NK-92 treated with Interleukin-12 subunit alpha and Interleukin-12 subunit beta, amount 100 ng/mL, for 24 hours (cell line): ENCODE results near the gene PIK3R3.
"Not testable (repeated sequence)": the region's sequence is repeated elsewhere in the genome, so short reads cannot be mapped to it uniquely, and the experiment has no call there.

ENCODE experiments used
- DNase-seq: peaks from one replicate; lab custom pipeline; 2025; lab: John Stamatoyannopoulos, UW

Gene PIK3R3

GRCh38 chr1:46065405-46065804 lies 67.0 kb downstream of the PIK3R3 start:
- no peak for DNase-seq

DNA sequence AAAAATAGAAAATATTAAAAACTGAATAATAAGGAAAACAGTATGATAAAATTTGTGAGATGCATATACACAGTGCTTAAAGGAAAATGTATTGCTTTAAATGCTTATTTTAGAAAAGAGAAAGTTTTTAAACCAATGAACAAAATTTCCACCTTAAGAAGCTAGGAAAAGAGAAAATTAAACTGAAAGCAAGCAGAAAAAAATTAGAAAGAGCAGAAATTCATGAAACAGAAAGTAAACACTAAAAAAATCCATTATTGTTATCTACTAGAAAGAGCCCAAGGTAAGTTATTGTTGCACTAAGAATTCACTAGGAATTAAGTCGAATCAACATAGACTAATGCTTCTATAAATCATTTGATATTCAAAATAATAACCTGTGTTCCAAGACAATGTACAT lies 67.7 kb downstream of the PIK3R3 start:
- DNase-seq = no peak

- DNase-seq = peak; percentile 6
These were observed 69.6 kb downstream of the PIK3R3 start for GRCh38 chr1:46062651-46063319.

DNA sequence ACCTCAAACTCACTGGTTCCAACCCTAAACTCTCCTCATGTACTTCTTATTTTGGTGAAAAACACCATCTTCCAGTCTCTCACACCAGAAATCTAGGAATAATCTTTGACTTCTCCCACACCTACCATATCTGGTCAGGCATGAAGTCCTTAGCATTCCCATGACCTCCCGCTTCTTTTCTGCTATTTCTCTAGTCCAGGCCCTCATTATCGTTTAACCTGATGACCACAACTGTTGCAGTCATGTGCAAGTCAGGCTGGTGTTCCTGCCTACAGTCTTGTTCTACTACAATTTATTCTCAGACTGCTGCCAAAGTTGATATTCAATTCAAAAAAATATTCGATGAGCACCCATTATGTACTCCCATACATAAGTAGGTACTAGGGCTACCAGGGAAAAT lies 71.3 kb downstream of the PIK3R3 start:
- no peak for DNase-seq

- no peak for DNase-seq
These were observed 73.5 kb downstream of the PIK3R3 start for GRCh38 chr1:46058936-46059335.

GRCh38 chr1:46057781-46058180 lies 74.6 kb downstream of the PIK3R3 start:
- DNase-seq = no peak

DNA sequence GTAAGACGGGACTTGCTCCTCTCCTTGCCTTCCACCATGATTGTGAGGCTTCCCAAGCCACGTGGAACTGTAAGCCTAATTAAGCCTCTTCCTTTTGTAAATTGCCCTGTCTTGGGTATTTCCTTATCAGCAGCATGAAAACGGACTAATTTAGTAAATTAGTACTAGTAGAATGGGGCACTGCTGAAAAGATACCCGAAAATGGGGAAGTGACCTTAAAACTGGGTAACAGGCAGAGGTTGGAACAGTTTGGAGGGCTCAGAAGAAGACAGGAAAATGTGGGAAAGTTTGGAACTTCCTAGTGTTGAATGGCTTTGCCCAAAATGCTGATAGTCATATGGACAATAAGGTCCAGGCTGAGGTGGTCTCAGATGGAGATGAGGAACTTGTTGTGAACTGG lies 75.2 kb downstream of the PIK3R3 start:
- DNase-seq = not testable (repeated sequence)

GRCh38 chr1:46056325-46056724 lies 76.1 kb downstream of the PIK3R3 start:
- no peak for DNase-seq

GRCh38 chr1:46053734-46054133 lies 78.7 kb downstream of the PIK3R3 start:
- no peak for DNase-seq

DNA sequence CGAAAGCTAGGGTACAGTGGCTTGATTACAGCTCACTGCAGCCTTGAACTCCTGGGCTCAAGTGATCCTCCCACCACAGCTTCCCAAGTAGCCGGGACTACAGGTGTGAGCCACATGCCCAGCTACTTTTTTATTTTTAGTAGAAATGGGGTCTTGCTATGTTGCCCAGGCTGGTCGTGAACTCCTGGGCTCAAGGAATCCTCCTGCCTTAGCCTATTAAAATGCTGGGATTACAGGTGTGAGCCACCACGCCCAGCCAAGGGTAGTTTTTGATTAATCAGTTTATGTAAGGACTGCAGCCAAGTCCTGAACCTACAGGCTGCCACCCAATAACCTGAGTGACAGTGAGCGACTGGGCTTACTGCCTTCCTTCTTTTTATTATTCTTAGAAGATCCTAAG lies 88.3 kb downstream of the PIK3R3 start:
- no peak for DNase-seq

DNA sequence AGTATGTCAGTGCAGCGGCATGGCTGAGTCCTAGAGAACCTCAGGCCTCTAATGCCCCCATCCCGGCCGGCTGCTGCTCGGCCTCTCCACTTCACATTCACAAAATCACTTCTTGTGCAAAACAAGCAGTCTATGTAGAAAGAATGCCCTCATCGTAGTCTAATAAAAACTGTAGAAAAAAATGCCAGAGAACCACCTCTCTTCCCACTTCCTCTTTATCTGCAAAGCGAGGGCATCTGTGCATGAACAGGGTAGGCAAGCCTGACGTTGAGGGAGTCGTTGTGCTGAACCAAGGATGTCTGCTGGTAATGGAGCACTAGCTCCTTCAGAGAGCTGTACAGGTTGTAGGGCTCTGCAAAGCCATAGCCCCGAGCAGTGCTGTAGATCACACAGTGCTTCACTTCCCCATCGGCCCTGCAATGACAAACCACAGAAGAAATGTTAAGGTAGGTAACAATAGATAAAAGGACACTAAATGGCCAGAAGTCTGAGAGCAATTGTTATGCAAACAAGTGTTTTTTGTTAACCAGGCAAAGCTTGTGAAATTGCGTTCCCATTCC lies 88.9 kb downstream of the PIK3R3 start:
- no peak for DNase-seq

GRCh38 chr1:46041974-46042373 lies 90.5 kb downstream of the PIK3R3 start:
- DNase-seq = no peak

DNA sequence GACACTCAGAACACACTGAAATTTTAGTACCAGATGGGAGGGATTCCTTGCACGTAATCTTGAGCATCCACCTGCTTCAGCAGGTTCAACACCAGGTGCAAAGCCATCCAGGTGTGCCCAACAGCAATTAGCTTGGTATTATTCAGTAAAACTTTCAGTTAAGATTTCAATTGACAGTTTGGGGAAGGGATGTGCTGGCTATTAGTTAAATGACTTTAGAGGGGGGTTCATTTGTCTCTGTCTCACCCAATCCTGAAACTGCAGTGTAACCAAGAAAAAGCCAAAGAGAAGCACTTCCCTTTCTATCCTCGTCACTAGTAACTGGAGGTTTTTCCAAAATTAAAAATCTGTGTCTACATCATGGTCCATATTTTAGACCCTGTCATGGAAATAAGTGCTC lies 90.9 kb downstream of the PIK3R3 start:
- no peak for DNase-seq

DNA sequence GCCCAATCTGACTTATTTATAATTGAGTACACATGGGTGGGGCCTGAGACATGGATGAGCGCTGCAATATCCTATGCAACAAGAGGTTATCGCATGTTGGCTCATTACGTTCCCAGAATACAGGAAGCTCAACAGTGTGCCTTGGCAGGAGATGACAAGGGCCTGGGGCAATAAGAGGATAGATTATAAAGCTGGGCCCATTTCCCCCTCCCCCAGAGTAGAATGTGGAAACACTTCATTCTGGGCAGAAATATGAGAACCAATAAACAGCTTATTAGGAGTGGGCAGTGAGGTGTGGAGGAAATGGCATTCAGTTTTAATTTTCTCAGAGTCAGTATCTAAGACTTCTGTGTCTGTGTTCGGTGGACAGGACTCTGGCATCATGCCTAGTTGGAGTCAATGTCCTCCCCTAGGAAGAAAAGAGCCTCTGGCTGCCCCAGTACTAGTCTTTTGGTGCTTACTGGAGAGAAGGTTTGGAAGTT lies 92.8 kb downstream of the PIK3R3 start:
- no peak for DNase-seq

DNA sequence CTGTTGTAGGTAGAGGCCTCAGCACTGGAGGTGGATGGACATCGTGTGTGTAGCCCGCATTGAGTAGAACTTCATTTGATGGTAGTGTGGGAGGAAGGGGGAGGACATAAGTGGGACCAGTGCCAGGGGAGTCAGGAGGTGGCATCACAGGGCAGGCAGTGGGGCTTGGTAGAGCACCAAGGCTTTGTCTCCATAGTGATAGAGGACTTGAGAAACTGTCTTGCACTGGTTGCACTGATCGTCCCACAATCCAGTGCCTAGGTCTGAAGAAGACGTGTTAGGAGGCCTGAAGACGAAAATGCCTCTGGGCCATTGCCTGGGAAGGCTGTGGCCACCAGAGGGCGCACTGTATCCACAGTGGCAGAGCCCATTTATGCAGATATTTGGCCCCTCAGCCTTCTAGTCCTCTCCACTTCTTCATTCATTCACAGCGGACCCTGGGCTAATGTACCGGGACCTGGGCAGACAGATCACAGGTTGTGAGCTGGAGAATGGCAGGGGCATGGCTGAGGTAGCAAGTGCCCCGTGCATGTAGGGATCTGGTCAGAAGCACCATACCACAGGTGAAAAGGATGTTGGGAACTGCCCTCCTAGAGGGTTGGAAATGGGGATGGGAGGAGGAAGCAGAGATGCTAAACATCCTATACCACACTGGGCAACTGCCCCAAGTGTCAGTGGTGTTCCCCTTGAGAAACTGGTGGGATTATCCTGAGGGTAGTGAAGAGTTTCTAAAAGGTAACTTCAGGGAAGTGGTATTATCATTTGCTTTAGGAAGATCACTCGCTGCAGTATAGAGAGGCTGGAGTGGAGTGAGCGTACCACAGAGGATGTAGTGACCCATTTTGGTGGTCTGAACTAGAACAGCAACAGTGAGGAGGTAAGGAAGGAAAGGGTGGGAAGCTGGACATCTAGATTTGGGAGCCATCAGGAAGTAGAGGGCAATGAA lies 95.3 kb downstream of the PIK3R3 start:
- DNase-seq = peak; percentile 64

DNA sequence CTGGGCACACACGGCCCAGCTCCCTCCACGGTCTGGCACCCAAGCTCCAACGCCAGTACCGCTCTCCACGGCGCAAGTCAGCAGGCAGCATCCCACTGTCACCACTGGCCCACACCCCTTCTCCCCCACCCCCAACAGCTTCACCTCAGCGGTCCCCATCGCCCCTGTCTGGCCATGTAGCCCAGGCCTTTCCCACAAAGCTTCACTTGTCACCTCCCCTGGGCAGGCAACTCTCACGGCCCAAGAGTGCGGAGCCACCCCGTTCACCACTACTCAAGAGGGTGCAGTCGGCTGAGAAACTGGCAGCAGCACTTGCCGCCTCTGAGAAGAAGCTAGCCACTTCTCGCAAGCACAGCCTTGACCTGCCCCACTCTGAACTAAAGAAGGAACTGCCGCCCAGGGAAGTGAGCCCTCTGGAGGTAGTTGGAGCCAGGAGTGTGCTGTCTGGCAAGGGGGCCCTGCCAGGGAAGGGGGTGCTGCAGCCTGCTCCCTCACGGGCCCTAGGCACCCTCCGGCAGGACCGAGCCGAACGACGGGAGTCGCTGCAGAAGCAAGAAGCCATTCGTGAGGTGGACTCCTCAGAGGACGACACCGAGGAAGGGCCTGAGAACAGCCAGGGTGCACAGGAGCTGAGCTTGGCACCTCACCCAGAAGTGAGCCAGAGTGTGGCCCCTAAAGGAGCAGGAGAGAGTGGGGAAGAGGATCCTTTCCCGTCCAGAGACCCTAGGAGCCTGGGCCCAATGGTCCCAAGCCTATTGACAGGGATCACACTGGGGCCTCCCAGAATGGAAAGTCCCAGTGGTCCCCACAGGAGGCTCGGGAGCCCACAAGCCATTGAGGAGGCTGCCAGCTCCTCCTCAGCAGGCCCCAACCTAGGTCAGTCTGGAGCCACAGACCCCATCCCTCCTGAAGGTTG lies 97.6 kb downstream of the PIK3R3 start:
- DNase-seq = no peak

DNA sequence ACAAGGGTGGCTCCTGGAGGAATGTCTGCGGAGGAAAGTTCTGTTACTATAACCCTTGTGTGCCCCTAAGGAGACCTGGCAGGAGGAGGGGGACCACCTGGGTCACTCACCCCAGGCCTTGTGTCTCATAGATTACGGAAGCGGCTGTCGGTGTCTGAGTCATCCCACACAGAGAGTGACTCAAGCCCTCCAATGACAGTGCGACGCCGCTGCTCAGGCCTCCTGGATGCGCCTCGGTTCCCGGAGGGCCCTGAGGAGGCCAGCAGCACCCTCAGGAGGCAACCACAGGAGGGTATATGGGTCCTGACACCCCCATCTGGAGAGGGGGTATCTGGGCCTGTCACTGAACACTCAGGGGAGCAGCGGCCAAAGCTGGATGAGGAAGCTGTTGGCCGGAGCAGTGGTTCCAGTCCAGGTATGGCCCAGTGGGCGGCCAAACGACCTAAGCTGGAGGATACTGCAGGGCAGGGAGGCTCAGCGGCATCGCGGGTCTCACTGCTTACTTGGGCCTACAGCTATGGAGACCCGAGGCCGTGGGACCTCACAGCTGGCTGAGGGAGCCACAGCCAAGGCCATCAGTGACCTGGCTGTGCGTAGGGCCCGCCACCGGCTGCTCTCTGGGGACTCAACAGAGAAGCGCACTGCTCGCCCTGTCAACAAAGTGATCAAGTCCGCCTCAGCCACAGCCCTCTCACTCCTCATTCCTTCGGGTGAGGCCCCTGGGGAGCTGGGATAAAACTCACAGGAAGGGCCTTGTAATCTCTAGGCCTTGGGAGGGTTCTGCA lies 101.4 kb downstream of the PIK3R3 start:
- no peak for DNase-seq

DNA sequence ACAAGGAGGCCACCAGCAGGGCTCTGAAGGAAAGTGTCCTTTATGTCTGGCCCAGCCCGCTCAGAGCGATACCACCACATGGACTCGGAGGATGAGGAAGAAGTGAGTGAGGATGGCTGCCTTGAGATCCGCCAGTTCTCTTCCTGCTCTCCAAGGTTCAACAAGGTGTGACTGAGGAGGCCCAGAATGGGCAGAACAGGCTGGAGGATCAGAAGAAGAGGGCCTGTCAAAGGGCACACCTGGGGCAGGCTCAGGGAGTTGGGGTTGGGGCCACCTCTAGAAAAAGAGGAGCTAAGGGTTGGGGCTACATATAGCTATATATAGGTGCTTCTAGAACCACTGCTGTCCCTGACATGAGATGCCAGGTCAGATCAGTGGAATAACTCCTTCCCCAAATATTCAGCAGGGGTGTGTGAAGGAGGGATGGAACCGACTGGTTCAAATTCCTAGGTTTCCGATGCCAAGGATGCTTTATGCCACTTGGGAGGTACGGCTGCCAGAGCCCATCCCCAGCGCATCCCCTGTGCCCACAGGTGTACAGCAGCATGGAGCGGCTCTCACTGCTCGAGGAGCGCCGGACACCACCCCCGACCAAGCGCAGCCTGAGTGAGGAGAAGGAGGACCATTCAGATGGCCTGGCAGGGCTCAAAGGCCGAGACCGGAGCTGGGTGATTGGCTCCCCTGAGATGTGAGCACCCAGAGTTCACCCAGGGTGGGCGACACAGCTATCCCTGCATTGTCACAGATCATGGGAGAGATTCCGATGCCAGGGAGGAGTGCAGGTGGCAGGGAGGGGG lies 102.2 kb downstream of the PIK3R3 start:
- DNase-seq = no peak

GRCh38 chr1:46027788-46028573 lies 104.4 kb downstream of the PIK3R3 start:
- DNase-seq = no peak
